Measurements from ENCODE around the gene MPPED1. TPM values are rescaled to one million over a fixed set of nuclear protein-coding genes. Genes with fewer than 3 reads are reported as not detected.

MPPED1 gene
- total RNA-seq, 1 donor from 2014 or later, result 1.7 TPM

DNA sequence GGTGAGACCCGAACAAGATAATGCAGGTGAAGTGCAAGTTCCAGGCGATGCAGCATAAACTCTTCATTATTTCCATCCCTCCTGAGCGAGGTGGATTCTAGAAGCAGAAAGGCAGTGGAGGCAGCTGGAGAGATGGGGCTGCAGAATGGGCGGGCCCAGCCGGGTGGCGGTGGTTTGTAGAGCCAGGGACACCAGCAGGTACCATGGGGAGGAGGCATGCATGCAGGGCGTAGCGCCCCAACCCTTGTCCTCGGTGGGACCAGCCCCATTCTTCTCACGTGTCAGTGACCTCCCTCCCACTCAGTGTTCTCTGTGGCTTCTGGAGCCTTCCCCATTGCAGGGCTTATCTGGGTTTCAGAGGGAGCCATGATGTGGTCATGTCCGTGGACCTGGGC is 38.0 kb downstream of the MPPED1 start:
- TF ChIP-seq CTCF (conservative IDR thresholded peaks at IDR 0.05), result no peak
- DNase-seq (ENCODE audit: low read depth, low spot score), result no peak
- Mint-ChIP-seq H3K27me3 (ENCODE audit: low read depth) (peaks cover 5% of the 10 kb centered on the region), H3K4me3 (no peak overlapping the region), H3K9me3 (no peaks in the 10 kb centered on the region), H3K27ac (ENCODE audit: unreplicated experiment) (no peak overlapping the region), H3K36me3 (ENCODE audit: low read depth) (no peaks in the 10 kb centered on the region), H3K4me1 (peaks cover 11% of the 10 kb centered on the region)

GRCh38 chr22:43451371-43452050 is 39.7 kb downstream of the MPPED1 start:
- Mint-ChIP-seq H3K36me3 (ENCODE audit: low read depth) (no peaks in the 10 kb centered on the region), H3K4me1 (peaks cover 17% of the 10 kb centered on the region)

GRCh38 chr22:43455846-43456245 is 44.0 kb downstream of the MPPED1 start:
- H3K4me3 Mint-ChIP-seq, result no peak overlapping the region
- no peak overlapping the region for H3K27ac Mint-ChIP-seq (ENCODE audit: unreplicated experiment)
- H3K36me3 Mint-ChIP-seq (ENCODE audit: low read depth), result no peaks in the 10 kb centered on the region
- no peak for TF ChIP-seq CTCF (conservative IDR thresholded peaks at IDR 0.05)
- peaks cover 11% of the 10 kb centered on the region for H3K27me3 Mint-ChIP-seq (ENCODE audit: low read depth)
- DNase-seq (ENCODE audit: low read depth, low spot score), result no peak
- H3K9me3 Mint-ChIP-seq, result no peaks in the 10 kb centered on the region
- H3K4me1 Mint-ChIP-seq, result peaks cover 14% of the 10 kb centered on the region

More at GRCh38 chr22:43451371-43452050, 39.7 kb downstream of the MPPED1 start:
- Mint-ChIP-seq H3K27me3 (ENCODE audit: low read depth) (peaks cover 5% of the 10 kb centered on the region), H3K9me3 (no peaks in the 10 kb centered on the region), H3K27ac (ENCODE audit: unreplicated experiment) (no peak overlapping the region), H3K4me3 (no peak overlapping the region)
- TF ChIP-seq CTCF (conservative IDR thresholded peaks at IDR 0.05), result no peak
- DNase-seq (ENCODE audit: low read depth, low spot score), result no peak

DNA sequence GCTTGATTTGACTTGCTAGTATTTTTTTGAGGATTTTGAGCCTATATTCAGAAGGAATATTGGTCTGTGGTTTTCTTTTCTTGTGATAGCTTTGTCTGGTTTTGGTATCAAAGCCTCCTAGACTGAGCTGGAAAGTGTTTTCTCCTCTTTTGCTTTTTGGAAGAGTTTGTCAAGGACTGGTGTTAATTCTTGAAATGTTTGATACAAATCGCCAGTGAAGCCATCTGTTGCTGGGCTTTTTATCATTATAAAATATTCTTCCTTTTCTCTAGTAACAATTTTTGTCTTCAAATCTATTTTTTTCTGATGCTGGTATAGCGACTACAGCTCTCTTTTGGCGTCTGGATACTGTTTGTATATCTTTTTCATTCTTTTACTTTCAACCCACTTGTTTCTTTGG is 45.2 kb downstream of the MPPED1 start:
- Mint-ChIP-seq H3K36me3 (ENCODE audit: low read depth) (no peaks in the 10 kb centered on the region), H3K4me1 (peaks cover 9% of the 10 kb centered on the region), H3K4me3 (no peak overlapping the region), H3K27ac (ENCODE audit: unreplicated experiment) (no peak overlapping the region), H3K9me3 (no peaks in the 10 kb centered on the region), H3K27me3 (ENCODE audit: low read depth) (peaks cover 11% of the 10 kb centered on the region)
- no peak for DNase-seq (ENCODE audit: low read depth, low spot score)
- no peak for TF ChIP-seq CTCF (conservative IDR thresholded peaks at IDR 0.05)

DNA sequence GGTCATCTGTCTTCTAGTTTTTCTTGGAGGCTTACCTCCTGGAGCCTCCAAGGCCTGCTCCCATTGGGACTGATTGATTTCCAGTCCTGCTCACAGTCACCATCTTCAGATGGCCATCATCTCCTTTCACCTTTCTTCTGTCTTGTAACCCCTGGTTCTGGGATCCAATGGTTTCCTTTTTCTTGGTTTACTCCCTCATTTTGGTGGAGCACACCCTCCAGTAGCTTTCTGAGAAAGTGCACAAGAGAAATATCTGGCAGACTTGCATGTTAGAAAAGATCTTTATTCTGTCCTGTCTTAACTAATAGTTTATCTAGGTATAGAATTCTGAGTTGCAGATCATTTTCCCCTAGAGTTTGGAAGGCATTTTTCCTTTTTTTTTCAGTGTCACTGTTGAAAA is 50.9 kb downstream of the MPPED1 start:
- H3K9me3 Mint-ChIP-seq, result peaks cover 5% of the 10 kb centered on the region
- peaks cover 3% of the 10 kb centered on the region for H3K36me3 Mint-ChIP-seq (ENCODE audit: low read depth)
- no peak overlapping the region for H3K4me3 Mint-ChIP-seq
- peaks cover 28% of the 10 kb centered on the region for H3K27me3 Mint-ChIP-seq (ENCODE audit: low read depth)
- H3K4me1 Mint-ChIP-seq, result no peaks in the 10 kb centered on the region
- no peak overlapping the region for H3K27ac Mint-ChIP-seq (ENCODE audit: unreplicated experiment)
- TF ChIP-seq CTCF (conservative IDR thresholded peaks at IDR 0.05), result no peak
- no peak for DNase-seq (ENCODE audit: low read depth, low spot score)
